NOMO-1 (cell line): ENCODE measurements around the gene ABCA2.
"Not testable (repeated sequence)": the region's sequence is repeated elsewhere in the genome, so short reads cannot be mapped to it uniquely, and the experiment has no call there.

ENCODE experiments used
- DNase-seq, 2 experiments: peaks; one replicate each; lab custom pipeline; 2025; ENCODE audit not compliant: unreplicated experiment in 2 of 2; lab: John Stamatoyannopoulos, UW

Gene ABCA2

DNA sequence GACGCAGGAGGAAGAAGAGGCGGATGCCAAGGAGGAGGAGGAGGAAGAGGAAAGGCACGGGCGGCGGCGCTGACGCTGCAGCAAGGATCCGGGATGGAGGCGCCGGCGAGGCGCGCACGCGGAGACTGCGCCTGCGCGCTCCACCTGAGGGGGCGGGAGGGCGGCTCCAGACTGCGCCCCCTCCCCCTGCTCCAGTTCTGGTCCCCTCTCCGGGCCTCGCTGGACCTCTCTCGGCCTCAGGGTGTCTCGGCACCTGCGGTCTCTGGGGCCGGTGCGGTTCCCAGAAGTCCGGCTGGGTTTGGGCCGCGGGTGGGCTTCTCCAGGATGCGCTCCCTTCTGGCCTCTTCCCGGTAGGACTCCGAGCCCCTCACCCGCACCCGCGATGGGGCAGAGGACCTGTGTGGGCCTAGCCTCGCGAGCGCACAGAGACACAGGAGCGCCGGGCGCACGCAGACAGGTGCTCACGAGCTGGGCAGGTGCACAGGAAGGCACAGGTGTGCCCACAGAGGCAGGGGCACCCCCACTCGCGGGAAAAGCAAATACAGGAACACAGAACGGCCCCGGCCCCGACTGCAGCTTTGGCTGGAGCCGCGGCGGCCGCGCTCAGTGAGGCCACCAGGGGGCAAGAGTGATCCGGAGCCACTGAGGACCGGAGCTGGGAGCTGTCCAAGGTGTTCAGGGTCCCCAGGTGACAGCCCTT lies 18.2 kb upstream of the ABCA2 start, which contains the start of gene NPDC1:
TSS of gene NPDC1 (minus strand) at position 90 of the 700 bp plus-strand sequence. CDS start 188 bp downstream, outside the sequence.
- DNase-seq, result peak; percentile 70 to 79

- DNase-seq, result no peak
Measured at GRCh38 chr9:137045294-137046087, 17.5 kb upstream of the ABCA2 start.

DNA sequence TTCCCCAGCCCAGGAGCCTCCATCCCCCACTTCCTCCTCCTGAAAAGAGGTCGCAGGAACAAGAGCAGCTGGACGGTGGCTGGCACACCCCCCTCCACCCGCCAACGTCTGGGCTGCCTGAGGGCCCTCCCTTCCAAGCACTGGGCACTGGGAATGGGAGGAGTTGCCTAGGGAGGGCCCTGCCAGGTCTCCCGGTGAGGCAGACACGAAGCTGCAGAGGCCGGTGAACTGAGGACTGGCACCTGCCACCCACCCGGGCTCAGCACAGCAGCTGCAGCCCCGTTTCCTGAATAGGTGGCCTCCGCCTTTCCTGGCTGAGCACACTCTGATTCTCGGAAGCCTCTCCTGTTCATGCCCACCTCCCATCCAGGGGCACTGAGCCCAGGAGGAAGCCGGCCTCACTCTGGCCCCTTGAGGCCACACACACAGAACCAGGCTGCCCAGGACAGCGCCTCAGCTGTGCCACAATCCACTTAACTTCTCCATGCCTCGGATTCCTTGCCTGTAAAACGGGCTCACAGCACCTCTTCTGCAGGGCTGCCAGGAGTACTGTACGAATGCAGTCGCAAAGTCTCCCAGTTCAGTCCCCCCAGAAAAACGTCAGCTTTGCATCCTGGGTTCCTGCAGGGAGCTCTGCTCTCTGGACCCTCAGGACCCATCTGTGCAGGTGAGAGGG lies 16.6 kb upstream of the ABCA2 start:
- DNase-seq, result no peak

GRCh38 chr9:137044037-137044436 lies 16.0 kb upstream of the ABCA2 start:
- no peak for DNase-seq

GRCh38 chr9:137042751-137043727 lies 15.0 kb upstream of the ABCA2 start:
- no peak for DNase-seq

DNA sequence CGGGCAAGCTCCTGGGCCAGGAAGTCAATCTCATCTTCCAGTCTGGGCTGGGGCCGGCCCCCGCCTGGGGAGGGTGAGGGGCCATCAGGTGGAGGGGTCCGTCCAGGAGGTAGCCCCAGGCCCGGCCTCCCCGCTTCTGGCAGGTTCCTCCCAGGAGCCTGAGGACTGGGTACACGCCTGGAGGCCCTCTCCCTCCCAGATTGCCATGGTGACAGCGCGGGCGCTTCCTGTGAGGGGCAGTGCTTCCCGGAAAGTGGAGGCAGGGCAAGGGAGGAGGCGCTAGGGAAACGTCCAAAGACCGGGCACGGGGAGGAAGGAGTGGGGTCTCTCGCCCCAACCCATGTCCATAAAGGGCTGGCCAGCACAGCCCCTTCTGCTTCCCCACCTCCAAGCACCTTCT lies 13.1 kb upstream of the ABCA2 start:
- no peak for DNase-seq

DNA sequence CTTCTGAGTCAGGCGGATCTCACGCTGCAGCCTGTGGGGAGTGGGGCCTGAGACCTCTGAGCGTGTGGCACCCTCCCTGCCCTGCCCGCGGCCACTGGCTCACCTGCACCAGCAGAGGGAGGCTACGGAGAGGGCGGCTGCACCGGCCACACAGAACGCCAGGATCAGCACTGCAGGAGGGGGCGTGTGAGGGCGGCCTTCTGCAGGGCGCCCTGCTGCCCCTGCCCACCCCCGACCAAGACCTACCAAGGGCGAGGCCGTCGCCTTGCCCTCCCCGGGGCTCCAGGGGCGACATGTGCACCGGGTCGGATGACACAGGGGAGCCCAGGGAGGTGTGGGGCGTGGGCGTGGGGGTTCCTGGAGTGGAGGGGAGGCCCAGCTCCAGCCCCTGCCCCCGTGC lies 12.5 kb upstream of the ABCA2 start:
- no peak for DNase-seq

DNA sequence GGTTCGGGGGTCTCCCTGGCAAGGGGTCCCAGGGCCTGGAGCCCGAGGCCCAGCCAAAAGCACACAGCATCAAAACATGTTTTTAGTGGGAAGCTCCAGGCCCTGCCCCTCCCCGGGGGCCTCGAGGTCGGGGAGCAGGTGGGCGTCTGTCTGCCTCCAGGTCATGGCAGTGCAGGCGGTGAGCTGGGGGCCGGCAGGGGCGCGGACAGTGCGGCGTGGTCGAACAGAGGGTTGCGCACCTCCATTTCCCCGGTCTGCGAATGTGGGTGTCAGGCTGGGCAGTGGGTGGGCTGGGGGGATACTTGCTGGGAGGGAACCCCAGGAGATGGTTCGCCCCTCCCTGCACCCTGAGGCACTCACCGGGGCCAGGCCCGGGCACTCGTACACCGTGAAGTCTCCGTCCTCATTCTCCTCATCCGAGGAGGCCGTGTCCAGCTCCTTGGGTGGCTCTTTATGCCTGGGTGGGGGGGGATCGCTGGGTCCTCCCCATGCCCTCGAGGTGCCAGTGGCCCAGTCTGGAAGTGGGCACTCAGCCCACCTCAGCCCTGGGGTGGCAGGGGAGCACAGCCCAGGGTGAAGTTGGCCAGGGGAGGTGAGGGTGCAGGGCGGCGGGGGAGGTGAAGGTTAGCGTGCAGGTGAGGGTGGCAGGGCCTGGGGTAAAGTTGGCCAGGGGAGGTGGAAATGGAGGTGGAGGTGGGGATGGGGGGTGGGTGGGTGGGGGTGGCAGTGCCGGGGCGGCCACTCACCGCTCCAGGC lies 11.8 kb upstream of the ABCA2 start:
- no peak for DNase-seq

GRCh38 chr9:137038916-137039315 lies 10.9 kb upstream of the ABCA2 start:
- DNase-seq, result no peak

DNA sequence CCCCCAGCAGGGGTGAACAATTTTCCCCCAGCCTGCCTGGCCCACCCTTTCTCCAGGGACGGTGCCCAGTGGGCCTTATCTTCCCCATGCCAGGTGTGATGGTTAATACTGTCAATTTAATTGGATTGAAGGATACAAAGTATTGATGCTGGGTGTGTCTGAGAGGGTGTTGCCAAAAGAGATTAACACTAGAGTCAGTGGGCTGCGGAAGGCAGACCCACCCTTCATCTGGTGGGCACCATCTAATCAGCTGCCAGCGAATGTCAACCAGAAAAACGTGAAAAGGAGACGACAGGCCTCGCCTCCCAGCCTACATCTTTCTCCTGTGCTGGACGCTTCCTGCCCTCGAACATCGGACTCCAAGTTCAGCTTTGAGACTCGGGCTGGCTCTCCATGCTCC lies 9.4 kb upstream of the ABCA2 start:
- DNase-seq, result no peak

DNA sequence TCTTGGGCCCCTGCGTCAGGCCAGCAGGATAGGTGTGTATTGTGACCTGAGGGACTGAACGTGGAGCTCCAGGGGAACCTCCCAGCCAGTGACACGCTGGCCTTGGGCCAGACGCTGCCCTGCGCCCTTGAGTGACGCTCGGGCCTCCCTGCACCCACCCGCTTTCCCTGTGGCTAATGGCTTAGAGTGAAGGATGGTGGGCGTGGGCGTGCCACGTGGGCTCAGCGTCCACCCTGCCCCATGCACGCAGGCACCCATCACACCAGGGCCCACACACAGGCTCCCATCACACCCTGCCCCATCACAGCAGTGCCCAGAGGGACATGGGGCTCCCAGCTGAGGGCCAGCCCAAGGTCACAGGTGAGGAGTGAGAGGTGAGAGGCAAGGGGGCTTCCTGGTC lies 9.0 kb upstream of the ABCA2 start:
- no peak for DNase-seq

DNA sequence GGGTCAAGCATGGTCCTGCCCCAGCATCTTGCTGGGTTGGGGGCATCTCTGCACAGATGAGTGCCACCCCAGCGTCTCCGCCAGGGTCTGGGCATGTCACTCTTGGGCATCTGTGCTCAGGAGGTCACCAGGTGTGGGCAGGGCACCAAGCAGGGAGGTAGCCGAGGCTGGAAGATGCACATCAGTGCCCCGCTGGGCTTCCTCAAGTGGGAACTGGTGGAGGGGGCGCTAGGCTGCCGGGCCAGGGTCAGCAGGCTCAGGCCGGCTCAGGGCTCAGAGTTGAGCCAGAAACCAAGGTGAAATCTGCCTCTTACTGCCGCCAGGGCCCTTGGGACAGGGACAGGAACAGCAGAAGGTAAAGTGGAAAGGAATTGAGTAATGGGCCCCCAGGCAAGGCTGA lies 7.9 kb upstream of the ABCA2 start:
- DNase-seq, result no peak

GRCh38 chr9:137035507-137035834 lies 7.4 kb upstream of the ABCA2 start:
- DNase-seq, result no peak

GRCh38 chr9:137034709-137035506 lies 6.9 kb upstream of the ABCA2 start:
- peak; percentile 86 to 90 for DNase-seq

DNA sequence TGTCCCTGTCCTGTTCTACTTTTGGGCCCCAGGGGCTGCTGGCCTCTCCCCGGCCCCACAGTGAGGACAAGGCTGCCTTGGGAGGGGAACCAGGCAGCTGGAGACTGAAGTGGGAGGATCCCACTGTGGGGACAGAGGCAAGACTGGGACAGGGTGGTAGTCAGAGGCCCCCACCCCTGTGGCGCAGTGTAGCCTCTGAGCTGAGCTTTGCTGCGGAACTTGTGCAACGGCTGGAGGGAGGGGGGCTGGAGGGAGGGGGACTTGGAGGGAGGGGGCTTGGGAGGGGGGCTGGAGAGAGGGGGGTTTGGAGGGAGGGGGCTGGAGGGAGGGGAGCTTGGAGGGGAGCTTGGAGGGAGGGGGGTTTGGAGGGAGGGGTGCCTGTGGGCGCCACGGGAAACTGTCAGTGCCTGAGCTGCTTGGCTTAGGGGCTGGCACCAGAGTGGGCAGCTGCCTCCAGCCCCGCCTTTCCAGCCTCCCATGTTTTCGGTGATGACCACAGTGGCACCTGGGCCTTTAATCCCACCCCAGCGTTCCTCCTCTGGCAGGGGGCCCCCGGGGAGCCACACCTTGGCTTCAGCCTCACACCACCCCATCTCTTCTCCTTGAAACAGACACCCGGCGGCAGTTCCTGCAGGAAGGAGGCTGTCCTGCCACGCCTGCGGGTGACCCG lies 6.1 kb upstream of the ABCA2 start:
- DNase-seq, result peak; percentile 55 to 90

GRCh38 chr9:137033481-137033880 lies 5.4 kb upstream of the ABCA2 start:
- DNase-seq, result not testable (repeated sequence)

DNA sequence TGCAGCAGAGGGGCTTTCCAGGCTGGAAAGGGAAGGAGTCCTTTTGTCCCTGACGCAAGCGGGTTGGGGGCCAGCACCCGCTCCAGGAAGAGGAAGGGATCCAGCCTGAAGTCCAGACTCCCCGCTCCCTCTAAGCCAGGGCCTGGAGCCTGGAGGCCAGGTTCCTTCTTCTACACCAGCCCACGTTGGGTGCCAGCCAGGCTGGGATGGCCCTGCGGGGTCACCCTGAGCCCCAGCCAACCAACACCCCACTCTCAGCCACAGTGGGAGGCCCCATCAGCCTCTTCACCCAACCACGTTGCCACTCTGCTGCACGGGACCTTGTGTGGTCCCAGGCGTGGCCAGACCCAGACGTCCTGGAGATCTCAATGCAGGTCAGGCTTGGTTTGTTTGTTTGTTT lies 4.8 kb upstream of the ABCA2 start:
- DNase-seq, result peak; percentile 76 to 80

GRCh38 chr9:137031904-137032640 lies 4.0 kb upstream of the ABCA2 start, which contains the start of gene FUT7:
Gene FUT7 (minus strand): TSS chr9:137032088. CDS start chr9:137031991, 97 bp downstream.
- DNase-seq, result peak; percentile 36 to 54
